Non-pigmented ciliary epithelial cell (primary cell): ENCODE measurements around the gene FAIM2.
"Not testable (repeated sequence)": the region's sequence is repeated elsewhere in the genome, so short reads cannot be mapped to it uniquely, and the experiment has no call there.

Source experiments
- DNase-seq: peaks from one replicate; pipeline ENCODE4 v3.0.0-alpha.2; 2010; ENCODE audit warnings: low read depth

Gene FAIM2

GRCh38 chr12:49860921-49861320, 42.8 kb downstream of the FAIM2 start:
- not testable (repeated sequence) for DNase-seq

GRCh38 chr12:49855890-49856289, 47.8 kb downstream of the FAIM2 start:
- not testable (repeated sequence) for DNase-seq

- DNase-seq: no peak
Measured at GRCh38 chr12:49854976-49855375, 48.7 kb downstream of the FAIM2 start.

- no peak for DNase-seq
Measured at GRCh38 chr12:49853671-49854070, 50.0 kb downstream of the FAIM2 start.

- DNase-seq: no peak
Measured at GRCh38 chr12:49847161-49847560, 56.5 kb downstream of the FAIM2 start.

- no peak for DNase-seq
Measured at GRCh38 chr12:49846032-49846431, 57.7 kb downstream of the FAIM2 start.

GRCh38 chr12:49843876-49844437, 59.7 kb downstream of the FAIM2 start:
- DNase-seq: no peak

GRCh38 chr12:49843411-49843810, 60.3 kb downstream of the FAIM2 start:
- DNase-seq: no peak

GRCh38 chr12:49842519-49843352, 61.0 kb downstream of the FAIM2 start, which contains the start of gene BCDIN3D:
Gene BCDIN3D (minus strand): TSS chr12:49843106. CDS start chr12:49843087, 19 bp downstream.
- DNase-seq: peak; percentile 55

- no peak for DNase-seq
Measured at GRCh38 chr12:49838973-49839633, 64.6 kb downstream of the FAIM2 start.

GRCh38 chr12:49832836-49833421, 70.8 kb downstream of the FAIM2 start:
- no peak for DNase-seq

GRCh38 chr12:49831717-49832116, 72.0 kb downstream of the FAIM2 start:
- no peak for DNase-seq

GRCh38 chr12:49828133-49829091, 75.3 kb downstream of the FAIM2 start, which contains the start of gene NCKAP5L:
Gene NCKAP5L (minus strand): TSS chr12:49828413. CDS start chr12:49804044, 24,369 bp downstream.
- peak; percentile 77 for DNase-seq

GRCh38 chr12:49827401-49828099, 76.2 kb downstream of the FAIM2 start:
- DNase-seq: no peak

GRCh38 chr12:49827051-49827400, 76.7 kb downstream of the FAIM2 start:
- no peak for DNase-seq

GRCh38 chr12:49825971-49826421, 77.7 kb downstream of the FAIM2 start:
- no peak for DNase-seq

- DNase-seq: no peak
Measured at GRCh38 chr12:49825360-49825970, 78.2 kb downstream of the FAIM2 start.

GRCh38 chr12:49824895-49825294, 78.8 kb downstream of the FAIM2 start:
- DNase-seq: no peak

- DNase-seq: no peak
Measured at GRCh38 chr12:49824416-49824815, 79.3 kb downstream of the FAIM2 start.

GRCh38 chr12:49823951-49824350, 79.7 kb downstream of the FAIM2 start:
- DNase-seq: no peak
